Stimulated activated CD8-positive, alpha-beta memory T cell treated with anti-CD3 and anti-CD28 coated beads, Interleukin-7, amount 100 ng/mL, for 48 hours (primary cell): Measurements from ENCODE around the gene OLA1.

Experiments
- DNase-seq, 2 donors: peaks; one replicate each; pipeline ENCODE4 v3.0.0-alpha.2; 2020; ENCODE audit warnings: low read depth in 1 of 2; ENCODE audit errors: extremely low read depth in 1 of 2

Gene OLA1

DNA sequence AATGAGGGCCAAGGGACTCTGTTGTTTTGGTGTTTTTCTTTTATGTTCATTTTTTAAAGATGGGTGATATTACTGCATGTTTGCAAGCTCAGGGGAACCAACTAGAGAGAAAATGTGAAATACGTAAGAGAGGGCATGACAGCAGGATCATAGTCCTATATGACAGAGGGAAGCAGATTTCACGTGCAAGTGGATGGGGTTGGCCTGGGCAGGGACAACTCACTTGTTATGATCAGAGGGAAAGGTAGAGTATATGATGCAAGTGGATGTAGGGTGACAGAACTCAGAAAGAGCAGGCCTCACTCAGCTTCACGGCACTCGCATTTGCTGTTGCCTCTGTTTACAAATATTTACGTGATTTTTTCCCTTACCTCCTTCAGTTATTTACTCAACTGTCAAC is 67.0 kb downstream of the OLA1 start:
- no peak for DNase-seq

DNA sequence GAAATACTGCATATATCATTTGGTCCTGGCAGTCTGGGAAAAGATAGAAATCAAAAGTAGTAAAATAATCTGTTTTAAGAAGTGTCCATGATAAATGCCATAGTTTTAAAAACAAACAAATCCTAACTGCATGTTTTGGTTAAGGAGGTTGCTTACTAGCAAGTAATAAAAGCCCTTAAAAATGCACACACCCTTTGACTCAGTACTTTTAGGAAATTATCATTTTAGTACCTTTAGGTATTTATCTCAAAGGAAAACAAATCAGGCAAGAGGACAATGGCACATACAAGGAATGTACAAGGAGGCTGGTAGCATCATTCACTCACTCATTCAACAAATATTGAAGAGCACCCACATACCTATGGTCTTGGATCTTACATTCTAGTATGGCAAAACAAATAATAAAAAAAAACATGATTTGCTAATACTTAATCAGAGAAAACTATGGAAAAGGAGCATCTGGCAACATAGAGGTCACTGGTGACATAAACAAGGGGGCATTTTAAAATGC is 67.6 kb downstream of the OLA1 start:
- no peak for DNase-seq

DNA sequence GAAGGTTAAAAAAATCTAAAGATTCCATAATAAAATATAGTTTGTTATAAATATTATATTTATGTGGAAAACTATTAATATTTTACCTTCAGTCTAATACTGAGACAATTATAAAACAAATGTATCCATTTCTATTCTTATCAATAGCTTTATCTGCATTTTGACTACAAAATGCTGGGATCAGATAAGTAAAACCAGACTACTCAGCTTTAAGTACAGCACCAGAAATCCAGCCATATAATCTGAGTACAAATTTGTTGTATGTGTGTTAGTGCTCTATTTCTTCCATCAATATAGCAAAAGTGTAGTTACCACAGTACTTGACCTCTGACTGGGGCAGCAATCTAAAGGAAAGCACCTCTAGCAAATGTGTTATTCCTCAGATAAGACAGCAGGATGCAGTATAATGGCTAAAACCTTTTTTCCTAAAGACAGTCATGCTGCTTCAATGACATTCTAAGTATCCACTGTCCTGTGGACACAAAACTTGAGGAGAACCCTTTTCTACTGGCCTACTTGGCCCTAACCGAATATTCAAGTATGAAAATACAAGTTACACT is 68.1 kb downstream of the OLA1 start:
- no peak for DNase-seq

DNA sequence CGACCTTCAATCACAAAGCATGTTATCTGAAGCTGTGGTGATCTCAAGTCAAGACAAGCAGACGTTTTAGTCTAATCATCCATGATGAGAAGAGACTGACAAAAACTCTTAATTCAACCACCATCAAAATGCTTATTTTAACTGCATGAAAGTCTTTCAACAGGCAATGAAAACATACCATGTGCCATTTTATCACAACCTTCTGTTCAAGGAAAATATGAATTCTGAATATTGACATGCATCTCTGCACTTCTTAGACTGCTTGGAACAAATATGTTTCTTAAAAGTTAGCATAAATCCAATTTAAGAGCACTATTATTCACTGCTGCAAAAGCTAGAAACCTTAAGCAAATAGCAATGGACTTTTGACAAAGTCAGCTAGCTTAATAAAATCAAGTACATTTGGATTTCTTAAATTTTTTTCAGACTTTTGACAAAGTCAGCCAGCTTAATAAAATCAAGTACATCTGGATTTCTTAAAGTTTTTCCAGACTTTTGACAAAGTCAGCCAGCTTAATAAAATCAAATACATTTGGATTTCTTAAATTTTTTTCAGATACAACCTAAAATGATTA is 70.9 kb downstream of the OLA1 start:
- no peak for DNase-seq

DNA sequence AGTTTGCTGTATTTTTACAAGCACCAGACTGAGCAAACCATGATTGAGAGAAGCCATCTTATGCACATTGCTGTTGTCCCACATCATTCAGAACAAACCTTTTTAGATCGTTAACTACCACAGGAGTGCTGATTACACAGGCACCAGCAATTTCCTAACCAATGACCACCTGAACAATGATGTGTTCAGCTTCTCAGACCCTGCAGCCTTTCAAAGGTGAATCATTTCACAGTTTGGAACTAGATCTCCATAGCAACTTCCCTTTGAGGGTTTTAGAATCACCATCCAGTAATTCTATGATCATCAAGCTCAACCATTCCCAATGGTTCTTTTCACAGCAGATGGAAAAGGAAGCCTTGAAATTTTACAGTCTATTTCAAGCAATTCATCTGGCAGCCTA is 71.4 kb downstream of the OLA1 start:
- no peak for DNase-seq

DNA sequence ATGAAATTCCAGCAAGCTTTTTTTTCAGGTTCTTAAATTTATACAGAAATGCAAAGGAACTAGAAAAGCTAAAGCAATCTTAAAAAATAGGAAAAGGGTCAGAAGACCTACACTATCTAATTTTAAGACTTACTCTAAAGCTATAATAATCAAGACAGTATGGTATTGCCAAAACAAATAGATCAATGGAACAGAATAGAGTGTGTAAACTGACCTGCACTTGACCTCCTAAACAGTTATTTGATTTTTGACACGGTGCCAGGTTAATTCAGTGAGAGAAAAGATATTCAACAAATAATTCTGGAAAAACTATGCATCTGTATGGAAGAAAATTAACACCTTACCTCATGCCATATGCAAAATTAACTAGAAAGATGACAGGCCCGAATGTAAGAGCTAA is 73.6 kb downstream of the OLA1 start:
- DNase-seq, result no peak

DNA sequence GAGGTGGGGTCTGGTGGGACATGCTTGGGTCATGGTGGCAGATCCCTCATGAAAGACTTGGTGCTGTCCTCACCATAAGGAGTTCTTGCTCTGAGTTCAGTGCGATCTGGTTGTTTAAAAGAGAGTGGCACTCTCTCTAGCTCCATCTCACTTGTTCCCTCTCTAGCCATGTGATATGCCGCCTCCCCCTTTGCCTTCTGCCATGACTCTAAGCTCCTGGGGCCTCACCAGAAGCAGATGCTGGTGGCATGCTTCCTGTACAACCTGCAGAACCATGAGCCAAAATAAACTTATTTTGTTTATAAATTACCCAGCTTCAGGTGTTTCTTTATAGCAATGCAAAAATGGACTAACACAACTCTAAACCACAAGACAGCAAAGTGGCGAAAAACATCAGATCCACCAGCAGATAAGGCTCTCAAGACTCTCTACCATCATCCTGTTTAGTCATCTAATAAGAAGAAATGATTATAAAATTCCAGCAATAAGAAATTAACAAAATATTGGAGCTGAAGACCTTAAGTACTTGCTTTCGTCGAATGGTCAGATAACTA is 75.5 kb downstream of the OLA1 start:
- DNase-seq, result no peak

DNA sequence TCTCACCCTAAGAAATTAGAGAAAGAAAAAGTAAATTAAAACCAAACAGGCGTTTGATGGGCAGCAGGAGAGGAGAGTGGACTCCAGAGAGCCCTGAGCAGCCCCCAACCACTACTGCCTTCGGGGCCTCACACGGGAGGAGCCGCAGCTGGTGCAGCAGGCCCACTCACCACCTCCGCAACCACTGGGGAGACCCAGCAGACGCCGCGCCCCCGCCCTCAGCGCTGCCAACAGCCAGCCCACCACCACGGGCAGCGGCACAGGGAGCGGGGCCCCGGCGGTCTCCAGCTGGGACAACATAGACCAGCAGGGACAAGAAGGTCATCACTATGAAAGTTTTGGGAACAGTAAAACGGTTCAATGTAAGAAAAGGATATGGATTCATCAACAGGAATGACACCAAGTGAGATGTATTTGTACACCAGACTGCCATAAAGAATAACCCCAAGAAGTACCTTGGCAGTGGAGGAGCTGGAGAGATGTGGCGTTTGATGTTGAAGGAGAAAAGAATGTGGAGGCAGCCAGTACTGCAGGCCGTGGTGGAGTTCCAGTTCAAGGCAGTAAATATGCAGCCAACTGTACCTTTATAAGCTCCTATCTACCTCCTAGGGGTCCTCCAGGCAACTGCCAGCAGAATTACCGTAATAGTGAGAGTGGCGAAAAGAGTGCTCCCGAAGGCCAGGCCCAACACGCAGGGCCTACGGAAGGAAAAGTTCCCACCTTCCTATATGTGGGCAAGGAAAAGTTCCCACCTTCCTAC is 76.5 kb downstream of the OLA1 start:
- no peak for DNase-seq

DNA sequence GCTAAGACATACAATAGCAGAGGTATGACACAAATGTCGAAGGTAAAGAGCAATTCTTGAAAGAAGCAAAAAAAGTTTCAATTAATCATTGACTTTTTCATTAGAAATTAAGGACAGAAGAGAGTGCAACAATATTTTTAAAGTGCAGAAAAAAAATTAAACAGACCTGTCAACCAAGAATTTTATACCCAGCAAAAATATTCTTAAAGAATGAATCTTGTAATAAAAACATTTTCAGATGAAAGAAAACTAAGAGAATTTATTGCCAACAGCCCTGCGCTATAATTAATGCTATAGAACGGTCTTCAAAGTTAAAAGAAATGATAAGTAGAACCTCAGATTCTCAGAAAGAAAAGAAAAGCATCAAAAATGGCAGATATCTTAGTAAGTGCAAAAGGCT is 79.0 kb downstream of the OLA1 start:
- no peak for DNase-seq

DNA sequence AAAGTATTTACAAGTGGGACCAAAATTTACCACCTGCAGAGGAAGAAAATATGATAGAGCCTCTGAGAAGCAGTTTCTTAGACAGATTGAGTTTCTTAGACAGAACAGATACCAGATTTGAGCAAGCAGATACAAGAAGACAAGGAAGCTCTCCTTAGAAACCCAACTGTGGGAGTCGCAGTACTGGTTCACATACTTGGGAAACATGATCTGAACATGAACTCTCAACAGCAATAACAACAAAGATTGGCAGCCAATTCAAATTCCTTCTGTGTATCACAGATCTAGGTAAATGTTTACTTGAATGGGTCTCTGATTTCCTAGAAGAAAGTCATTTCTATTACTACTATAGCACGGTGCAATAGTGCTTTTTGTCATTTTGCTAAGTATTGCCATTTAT is 82.1 kb downstream of the OLA1 start:
- DNase-seq, result no peak

DNA sequence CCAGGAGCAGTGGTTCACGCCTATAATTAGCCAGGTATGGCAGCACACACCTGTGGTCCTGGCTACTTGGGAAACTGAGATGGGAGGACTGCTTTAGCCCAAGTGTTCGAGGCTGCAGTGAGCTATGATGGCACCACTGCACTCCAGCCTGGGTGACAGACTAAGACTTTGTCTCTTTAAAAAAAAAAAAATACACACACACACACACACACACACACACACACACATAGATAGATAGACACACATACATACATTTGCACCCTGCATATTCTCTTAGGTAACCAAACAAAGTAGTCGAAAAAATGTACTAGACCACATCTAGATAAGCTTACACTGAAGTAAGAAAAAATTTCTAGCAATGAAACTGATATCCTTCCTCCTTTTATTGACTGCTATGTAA is 86.8 kb downstream of the OLA1 start:
- DNase-seq, result no peak

DNA sequence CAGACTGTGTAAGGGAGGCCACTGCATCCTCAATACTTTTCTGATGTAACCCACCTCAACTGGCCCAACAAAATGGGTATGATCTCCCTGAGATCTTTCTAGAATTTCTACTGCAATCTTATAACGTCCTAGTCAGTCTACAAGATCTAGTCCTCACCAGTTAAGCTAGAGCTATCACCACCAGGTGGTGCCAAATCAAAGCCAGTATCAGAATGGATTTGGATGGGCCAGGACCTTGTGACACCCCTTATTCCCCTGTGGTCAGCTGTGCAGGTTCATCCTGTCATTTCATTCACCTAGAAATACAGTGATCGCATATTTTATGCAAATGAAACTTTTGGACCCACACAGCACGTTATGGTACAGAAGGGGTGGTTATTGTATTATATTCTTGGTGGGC is 90.3 kb downstream of the OLA1 start:
- no peak for DNase-seq

DNA sequence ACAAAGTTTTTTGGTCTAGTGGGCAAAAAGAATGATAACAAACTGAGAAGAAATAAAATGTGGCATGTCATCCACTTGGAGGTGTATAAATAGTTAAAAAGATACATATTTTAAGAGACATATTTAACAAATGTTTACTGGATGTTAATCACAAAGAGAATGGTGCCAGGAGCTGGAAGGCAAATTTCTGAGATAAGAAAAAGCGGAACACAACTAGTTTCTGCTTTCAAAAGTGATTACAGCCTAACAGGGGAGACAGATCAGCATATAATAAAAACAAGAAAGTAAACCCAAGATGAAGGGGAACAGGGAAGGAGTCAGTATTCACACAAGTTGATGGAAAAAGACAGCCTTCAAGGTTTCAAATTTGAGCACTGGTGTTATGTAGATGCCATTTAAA is 91.3 kb downstream of the OLA1 start:
- DNase-seq, result no peak

DNA sequence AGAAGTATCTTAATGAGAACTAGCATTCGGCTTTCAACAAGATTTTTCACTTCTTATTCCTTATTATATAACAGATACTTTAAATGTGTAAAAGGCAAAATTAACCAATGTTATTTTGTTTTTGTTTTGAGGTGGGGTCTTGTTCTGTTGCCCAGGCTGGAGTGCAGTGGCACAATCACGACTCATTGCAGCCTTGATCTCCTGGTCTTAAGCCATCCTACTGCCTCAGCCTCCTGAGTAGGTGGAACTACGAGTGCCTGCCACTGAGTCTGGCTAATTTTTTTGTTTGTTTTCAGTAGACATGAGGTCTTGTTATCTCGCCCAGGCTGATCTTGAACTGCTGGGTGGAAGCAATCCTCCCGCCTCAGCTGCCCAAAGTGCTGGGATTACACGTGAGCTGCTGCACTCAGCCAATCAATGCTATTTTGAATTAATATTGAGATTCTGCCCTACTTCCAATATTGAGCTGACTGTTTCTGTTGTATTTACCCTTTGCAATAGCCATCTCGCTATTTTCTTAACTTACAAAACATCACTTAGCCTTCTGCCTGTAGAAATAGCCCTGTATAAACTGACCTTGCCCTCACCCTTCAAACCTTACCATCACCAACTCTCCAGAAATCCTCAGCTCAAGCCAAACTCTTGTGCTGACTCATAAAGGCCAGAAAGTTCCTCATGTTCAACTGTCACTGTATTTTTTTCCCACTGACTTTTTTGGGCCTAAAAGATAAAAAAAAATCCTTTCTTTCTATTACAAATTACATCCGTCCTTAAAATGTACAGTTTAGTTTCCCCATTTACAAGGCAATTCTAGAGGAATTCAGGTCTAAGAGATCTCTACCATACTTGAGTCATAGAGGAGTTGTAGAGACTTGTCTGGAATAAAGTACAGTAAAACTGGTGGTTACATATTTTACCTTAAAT is 94.3 kb downstream of the OLA1 start:
- DNase-seq, result no peak

DNA sequence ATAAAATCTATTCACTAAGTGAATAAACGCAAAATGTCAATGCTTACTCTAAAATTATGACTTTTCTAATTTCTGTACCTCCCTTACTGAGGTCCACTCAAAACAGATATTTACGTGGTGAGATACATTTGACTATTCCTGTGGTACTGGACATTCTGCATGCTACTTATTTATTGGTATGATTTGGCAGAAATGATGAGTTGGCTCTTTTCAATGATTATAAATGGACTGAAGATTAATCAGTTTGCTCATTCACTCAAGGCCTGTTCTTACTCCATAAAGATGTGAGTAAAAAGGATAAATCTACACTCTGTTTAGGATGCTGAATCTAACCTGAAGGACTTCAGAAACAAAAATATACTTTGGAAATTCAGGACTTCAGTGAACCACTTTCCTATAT is 98.8 kb downstream of the OLA1 start:
- DNase-seq, result no peak

DNA sequence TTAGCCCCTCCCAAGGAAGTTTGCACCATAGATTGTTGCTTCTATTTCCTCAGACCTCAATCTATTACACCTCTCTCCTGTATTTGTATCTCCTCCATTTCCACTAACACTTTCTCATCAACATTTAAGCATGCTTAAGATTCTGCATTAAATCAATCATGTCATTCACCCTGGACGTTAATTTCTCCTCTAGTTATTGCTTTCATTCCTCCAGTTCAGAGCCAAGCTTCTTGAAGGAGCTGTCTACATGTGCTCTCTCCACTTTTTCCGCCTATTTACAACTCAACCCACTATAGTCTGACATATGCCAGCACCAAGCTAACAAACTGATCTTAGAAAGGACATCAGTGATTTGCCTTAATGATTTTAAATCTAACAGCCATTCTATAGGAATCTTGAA is 99.5 kb downstream of the OLA1 start:
- DNase-seq, result no peak

DNA sequence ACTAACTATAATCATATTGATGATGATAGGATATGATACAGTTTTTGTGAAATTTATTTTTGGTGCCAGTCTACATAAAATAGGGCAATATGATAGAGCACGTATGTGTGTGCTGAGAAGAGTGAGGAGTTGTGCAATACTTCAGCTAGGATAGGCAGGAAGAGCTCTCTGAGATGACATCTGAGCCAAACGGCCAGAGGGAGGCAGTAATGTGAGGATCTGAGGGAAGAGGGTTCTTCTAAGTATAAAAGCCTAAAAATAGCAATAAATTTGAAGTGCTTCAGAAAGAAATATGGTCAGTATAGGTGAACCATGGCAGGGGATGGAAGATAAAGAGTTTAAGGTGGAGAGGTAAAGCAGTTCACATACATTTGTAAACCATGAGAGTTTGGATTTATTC is 102.5 kb downstream of the OLA1 start:
- no peak for DNase-seq

DNA sequence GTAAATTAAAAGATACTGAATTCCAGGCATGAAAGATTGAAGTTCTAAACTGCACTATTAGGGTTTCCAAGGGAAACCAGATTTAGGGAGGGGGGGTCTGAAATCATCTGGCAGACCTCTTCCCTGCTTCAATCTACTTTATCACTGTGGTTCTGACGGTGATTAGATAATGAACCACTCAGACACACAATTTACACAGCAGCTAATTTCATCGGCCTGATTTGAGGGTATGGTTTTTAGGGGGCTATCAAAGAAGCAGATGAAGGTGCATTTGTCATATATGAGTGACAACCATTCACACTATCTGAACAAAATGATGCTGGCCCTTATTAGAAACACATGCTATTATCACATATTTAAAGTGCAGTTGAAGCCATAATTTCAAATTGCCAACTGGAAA is 106.0 kb downstream of the OLA1 start:
- DNase-seq, result no peak

DNA sequence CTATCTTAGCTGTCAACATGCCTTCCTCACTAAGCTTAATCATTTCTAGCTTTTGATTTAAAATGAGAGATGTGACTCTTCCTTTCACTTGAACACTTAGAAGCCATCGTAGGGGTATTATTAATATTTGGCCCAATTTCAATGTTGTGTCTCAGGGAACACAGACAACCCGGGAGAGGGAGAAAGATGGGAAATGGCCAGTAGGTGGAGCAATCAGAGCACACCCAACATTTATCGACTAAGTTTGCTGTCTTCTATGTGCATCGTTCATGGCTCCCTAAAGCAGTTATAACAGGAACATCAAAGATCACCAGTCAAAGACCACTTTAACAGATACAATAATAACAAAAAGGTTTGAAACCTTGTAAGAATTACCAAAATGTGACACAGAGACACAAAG is 110.2 kb downstream of the OLA1 start:
- no peak for DNase-seq

DNA sequence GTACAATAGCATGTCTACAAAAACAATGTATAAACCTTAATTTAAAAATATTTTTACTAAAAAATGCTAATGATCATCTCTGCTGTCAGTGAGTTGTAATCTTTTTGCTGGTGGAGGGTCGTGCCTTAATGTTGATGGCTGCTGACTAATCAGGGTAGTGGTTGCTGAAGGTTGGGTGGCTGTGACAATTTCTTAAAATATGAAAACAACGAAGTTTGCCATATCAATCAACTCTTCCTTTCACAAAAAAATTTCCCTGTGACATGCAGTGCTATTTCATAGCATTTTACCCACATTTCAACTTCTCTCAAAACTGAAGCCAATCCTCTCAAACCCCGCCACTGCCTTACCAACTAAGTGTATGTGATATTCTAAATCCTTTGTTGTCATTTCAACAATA is 112.4 kb downstream of the OLA1 start:
- DNase-seq, result no peak

DNA sequence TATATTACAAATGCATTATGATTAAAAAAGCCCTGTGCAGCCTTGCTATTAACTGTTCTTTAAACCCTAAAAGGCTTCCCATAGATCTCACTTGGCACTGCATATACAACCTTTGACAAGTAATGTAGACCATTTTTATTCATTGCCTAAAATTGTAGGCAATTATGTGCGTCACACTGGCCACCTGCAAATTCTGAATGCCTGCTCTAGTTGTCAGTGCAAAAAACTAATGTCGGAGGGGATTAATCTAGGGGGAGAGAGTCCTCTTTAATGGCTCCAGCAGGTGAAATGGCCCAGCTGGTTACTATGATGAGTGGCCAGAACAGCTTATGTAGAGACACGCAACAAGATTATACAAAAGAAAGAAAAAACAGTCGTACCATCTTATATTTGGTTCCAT is 123.2 kb downstream of the OLA1 start:
- DNase-seq, result no peak
